ENCODE data around the gene RTN4. TPM values are rescaled to one million over a fixed set of nuclear protein-coding genes. Genes with fewer than 3 reads are reported as not detected.

The RTN4 gene
- total RNA-seq, 2 donors from 2014 or later = 180 to 225 TPM

- TF ChIP-seq CTCF (conservative IDR thresholded peaks at IDR 0.05) = no peak
- Mint-ChIP-seq H3K36me3 (ENCODE audit: low read depth) (no peaks in the 10 kb centered on the region), H3K4me1 (no peaks in the 10 kb centered on the region), H3K4me3 (no peak overlapping the region), H3K27ac (no peak overlapping the region), H3K27me3 (ENCODE audit: insufficient read depth) (no peaks in the 10 kb centered on the region), H3K9me3 (no peaks in the 10 kb centered on the region)
- Histone ChIP-seq H3K4me1 (ENCODE audit: control insufficient read depth, insufficient read depth, low read length) (no peaks in the 10 kb centered on the region), H3K9me3 (ENCODE audit: control insufficient read depth, low read length) (no peaks in the 10 kb centered on the region), H3K36me3 (ENCODE audit: control insufficient read depth, insufficient read depth, low read length) (no peaks in the 10 kb centered on the region), H3K27me3 (ENCODE audit: control insufficient read depth, insufficient read depth, low read length, poor library complexity, severe bottlenecking) (no peaks in the 10 kb centered on the region), H3K27ac (ENCODE audit: low read depth, low read length) (no peak overlapping the region), H3K9ac (ENCODE audit: extremely low read depth, low read length, poor library complexity, severe bottlenecking) (no peak overlapping the region), H3K4me3 (ENCODE audit: low read length) (no peak overlapping the region)
- 80% methylated on average over 1 of the region's 1 CpG; no CpG with 5 or more reads in 1 of the 2 experiments for WGBS, 2 experiments (ENCODE audit: insufficient coverage in 1 of 2, insufficient read length in 1 of 2)
- no peak for DNase-seq
Measured at GRCh38 chr2:55062754-55063153, 12.5 kb upstream of the RTN4 start.

- Histone ChIP-seq H3K4me1 (ENCODE audit: control insufficient read depth, insufficient read depth, low read length) (no peaks in the 10 kb centered on the region), H3K9ac (ENCODE audit: extremely low read depth, low read length, poor library complexity, severe bottlenecking) (no peak overlapping the region), H3K36me3 (ENCODE audit: control insufficient read depth, insufficient read depth, low read length) (no peaks in the 10 kb centered on the region), H3K4me3 (ENCODE audit: low read length) (no peak overlapping the region), H3K9me3 (ENCODE audit: control insufficient read depth, low read length) (no peaks in the 10 kb centered on the region), H3K27ac (ENCODE audit: low read depth, low read length) (no peak overlapping the region), H3K27me3 (ENCODE audit: control insufficient read depth, insufficient read depth, low read length, poor library complexity, severe bottlenecking) (no peaks in the 10 kb centered on the region)
- TF ChIP-seq CTCF (conservative IDR thresholded peaks at IDR 0.05) = no peak
- no peaks in the 10 kb centered on the region for H3K9me3 Mint-ChIP-seq
- H3K4me3 Mint-ChIP-seq = no peak overlapping the region
- no peaks in the 10 kb centered on the region for H3K36me3 Mint-ChIP-seq (ENCODE audit: low read depth)
- H3K27ac Mint-ChIP-seq = no peak overlapping the region
- H3K27me3 Mint-ChIP-seq (ENCODE audit: insufficient read depth) = no peaks in the 10 kb centered on the region
- no peak for DNase-seq
- no peaks in the 10 kb centered on the region for H3K4me1 Mint-ChIP-seq
- WGBS, 2 experiments (ENCODE audit: insufficient coverage in 1 of 2, insufficient read length in 1 of 2) = 93 to 95% methylated on average over 22 to 25 of the region's 25 CpGs
Measured at GRCh38 chr2:55061523-55062344, 11.5 kb upstream of the RTN4 start.

GRCh38 chr2:55059793-55060192, 9.5 kb upstream of the RTN4 start:
- H3K4me3 Mint-ChIP-seq = no peak overlapping the region
- H3K27me3 ChIP-seq (ENCODE audit: control insufficient read depth, insufficient read depth, low read length, poor library complexity, severe bottlenecking) = no peaks in the 10 kb centered on the region
- no peaks in the 10 kb centered on the region for H3K9me3 ChIP-seq (ENCODE audit: control insufficient read depth, low read length)
- H3K27ac Mint-ChIP-seq = no peak overlapping the region
- no peak for TF ChIP-seq CTCF (conservative IDR thresholded peaks at IDR 0.05)
- no peaks in the 10 kb centered on the region for H3K27me3 Mint-ChIP-seq (ENCODE audit: insufficient read depth)
- H3K9ac ChIP-seq (ENCODE audit: extremely low read depth, low read length, poor library complexity, severe bottlenecking) = no peak overlapping the region
- peaks cover 3% of the 10 kb centered on the region for H3K4me1 Mint-ChIP-seq
- H3K4me3 ChIP-seq (ENCODE audit: low read length) = no peak overlapping the region
- no peaks in the 10 kb centered on the region for H3K36me3 Mint-ChIP-seq (ENCODE audit: low read depth)
- no peak overlapping the region for H3K27ac ChIP-seq (ENCODE audit: low read depth, low read length)
- H3K9me3 Mint-ChIP-seq = no peaks in the 10 kb centered on the region
- no peaks in the 10 kb centered on the region for H3K4me1 ChIP-seq (ENCODE audit: control insufficient read depth, insufficient read depth, low read length)
- 79 to 90% methylated on average over 2 to 4 of the region's 4 CpGs for WGBS, 2 experiments (ENCODE audit: insufficient coverage in 1 of 2, insufficient read length in 1 of 2)
- no peak for DNase-seq
- no peaks in the 10 kb centered on the region for H3K36me3 ChIP-seq (ENCODE audit: control insufficient read depth, insufficient read depth, low read length)
